Activated naive CD8-positive, alpha-beta T cell (primary cell): ENCODE measurements around the gene ELAVL1.
A peak's percentile ranks its signal among the peaks of the same experiment; 100 is the strongest.
"Not testable (repeated sequence)": the region's sequence is repeated elsewhere in the genome, so short reads cannot be mapped to it uniquely, and the experiment has no call there.

ENCODE experiments used
- H3K27ac Mint-ChIP-seq: one replicate; pipeline ENCODE4 v1.8.0; 2021; ENCODE audit warnings: mixed read lengths
- H3K27me3 Mint-ChIP-seq: one replicate; pipeline ENCODE4 v1.8.0; 2021; ENCODE audit warnings: mixed read lengths
- H3K36me3 Mint-ChIP-seq: one replicate; pipeline ENCODE4 v1.8.0; 2021; ENCODE audit warnings: mixed read lengths
- H3K4me1 Mint-ChIP-seq: one replicate; pipeline ENCODE4 v1.8.0; 2021; ENCODE audit warnings: low read depth, mixed read lengths
- H3K4me3 Mint-ChIP-seq: one replicate; pipeline ENCODE4 v1.8.0; 2021; ENCODE audit warnings: mild to moderate bottlenecking, mixed read lengths
- H3K9me3 Mint-ChIP-seq: one replicate; pipeline ENCODE4 v1.8.0; 2021; ENCODE audit warnings: low read depth, mixed read lengths

Gene ELAVL1

DNA sequence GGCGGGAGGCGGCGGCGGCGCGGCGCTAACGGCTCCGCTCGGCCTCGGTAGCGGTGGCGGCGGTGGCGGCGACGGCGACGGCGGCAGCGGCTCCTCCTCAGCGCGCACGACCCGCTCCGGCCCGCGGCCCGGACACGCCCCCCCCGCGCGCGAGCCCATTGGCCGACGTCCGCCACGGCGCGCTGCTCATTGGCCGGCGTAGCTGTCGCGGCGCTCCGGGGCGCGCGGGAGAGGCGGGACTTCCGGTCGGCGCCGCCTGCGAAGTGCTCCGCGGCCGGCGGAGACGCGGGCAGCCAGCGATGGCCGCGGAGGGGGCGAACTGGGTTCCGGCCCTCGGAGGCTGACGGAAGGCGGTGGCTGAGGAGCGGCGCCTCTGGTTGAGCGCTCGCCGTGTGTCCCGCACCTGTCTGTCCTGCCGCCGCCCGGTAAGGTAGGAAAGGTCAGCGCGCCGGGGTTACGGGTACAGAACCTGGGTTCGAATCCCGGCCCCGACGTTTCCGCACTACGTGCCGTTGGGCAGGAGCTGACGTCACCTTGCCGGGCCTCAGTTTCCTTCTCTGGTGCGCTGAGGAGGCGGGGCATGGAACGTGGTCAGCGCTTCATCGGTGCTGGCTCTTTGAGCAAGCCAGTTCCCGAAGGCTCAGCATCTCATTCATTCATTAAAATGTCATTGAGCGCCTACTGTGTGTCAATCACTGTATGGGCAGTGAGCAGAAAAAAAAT is at the start of gene ELAVL1:
ELAVL1 (minus strand) TSS at position 108 of the 723 bp plus-strand sequence. CDS start 13,826 bp downstream, outside the sequence.
- Mint-ChIP-seq H3K27me3 (no peaks in the 10 kb centered on the region), H3K4me3 (peak within 1 kb of the TSS; percentile 97), H3K9me3 (no peaks in the 10 kb centered on the region)

DNA sequence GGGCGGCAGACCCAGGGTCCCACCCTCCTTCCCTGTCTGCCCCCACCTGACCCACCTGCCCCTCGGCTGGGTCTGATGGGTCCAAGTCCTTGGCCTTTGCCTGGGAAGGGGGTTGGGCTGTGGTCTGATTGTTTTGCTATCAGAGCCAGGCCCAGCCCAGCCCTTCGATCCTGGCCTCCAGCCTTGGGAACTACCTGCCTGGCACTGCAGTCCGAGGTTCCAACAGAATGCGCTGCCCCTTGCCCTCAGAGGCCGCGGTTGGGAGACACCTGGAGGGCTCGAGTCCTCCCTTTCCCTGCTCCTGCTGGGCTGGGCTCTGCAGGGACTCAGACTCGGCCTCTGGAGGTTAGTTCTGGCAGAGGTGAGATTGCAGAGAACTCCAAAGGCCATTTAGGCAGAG is 48.7 kb upstream of the ELAVL1 start:
- Mint-ChIP-seq H3K27me3 (no peaks in the 10 kb centered on the region), H3K4me3 (no peak overlapping the region), H3K4me1 (peaks cover 10% of the 10 kb centered on the region), H3K27ac (no peak overlapping the region), H3K36me3 (no peaks in the 10 kb centered on the region), H3K9me3 (no peaks in the 10 kb centered on the region)

More for the DNA sequence above, at the start of gene ELAVL1:
- H3K27ac Mint-ChIP-seq = peak within 1 kb of the TSS; percentile 89
- H3K4me1 Mint-ChIP-seq = peaks cover 35% of the 10 kb centered on the region
- no peaks in the 10 kb centered on the region for H3K36me3 Mint-ChIP-seq

DNA sequence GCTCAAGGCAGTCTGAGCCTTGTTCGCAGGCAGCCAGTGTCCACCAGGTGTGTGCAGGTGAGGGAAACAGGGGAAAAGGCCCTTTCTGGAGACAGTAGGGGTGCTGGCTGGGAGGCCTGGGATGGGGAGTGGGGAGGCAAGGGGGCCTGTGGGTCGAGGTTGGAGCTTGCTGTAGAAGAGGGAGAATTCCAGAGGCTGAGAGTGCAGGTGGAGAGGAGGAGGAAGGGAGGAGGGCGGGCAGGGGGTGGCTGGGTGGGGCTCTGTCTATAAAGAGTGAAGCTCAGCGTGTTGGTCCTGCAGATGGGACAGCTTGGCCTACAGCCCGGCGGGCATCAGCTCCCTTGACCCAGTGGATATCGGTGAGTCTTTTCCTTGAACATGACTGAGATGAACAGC is 47.0 kb upstream of the ELAVL1 start, which contains the start of gene CCL25:
CCL25 (plus strand) TSS at position 297 of the 396 bp plus-strand sequence. CDS start 290 bp downstream, outside the sequence.
- peaks cover 10% of the 10 kb centered on the region for H3K4me1 Mint-ChIP-seq
- H3K9me3 Mint-ChIP-seq = no peaks in the 10 kb centered on the region
- H3K36me3 Mint-ChIP-seq = no peaks in the 10 kb centered on the region
- peaks cover 1% of the 10 kb centered on the region for H3K27me3 Mint-ChIP-seq
- no peak within 1 kb of the TSS for H3K4me3 Mint-ChIP-seq
- peak within 1 kb of the TSS; percentile 16 for H3K27ac Mint-ChIP-seq

DNA sequence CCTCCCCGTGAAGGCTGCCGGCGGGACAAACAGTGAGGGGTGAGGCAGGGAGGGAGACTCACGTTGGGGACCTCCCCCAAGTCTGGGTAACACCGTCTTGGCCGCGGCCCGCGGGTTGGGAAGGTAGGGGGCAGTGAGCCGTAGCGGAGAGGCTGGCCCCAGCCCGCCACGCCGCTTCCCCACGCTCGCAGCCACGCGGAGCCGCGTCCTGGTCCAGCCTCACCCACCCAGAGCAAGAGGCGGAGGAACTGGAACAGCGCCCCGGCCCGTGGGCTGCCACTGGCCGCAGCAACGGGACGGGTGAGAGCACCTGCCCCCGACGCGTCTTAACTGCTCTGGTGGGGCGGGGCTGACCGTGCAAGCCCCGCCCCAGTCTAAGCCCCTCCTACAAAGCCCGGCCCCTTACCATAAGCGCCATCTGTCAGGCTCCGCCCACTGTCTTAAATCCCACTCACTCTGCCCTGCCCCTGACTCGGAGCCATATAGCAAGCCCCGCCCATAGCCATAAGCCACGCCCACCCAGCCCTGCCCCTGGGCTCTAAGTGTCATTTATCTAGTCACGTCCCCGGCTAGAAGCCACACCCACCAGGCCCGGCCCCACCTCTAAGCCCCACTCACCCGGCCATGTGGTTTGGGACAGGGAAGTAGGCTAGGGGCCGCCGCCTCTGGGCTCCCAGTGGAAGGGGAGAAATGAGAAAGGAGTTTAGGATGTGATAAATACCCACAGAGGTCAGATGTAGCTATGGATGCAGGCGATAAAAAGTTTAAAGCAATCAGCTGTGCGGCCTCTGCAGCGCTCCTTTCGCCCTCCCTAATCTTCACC is 45.0 kb upstream of the ELAVL1 start:
- no peaks in the 10 kb centered on the region for H3K9me3 Mint-ChIP-seq
- peak overlapping the region; percentile 67 for H3K4me3 Mint-ChIP-seq
- peaks cover 10% of the 10 kb centered on the region for H3K4me1 Mint-ChIP-seq
- H3K27ac Mint-ChIP-seq = peak overlapping the region; percentile 22
- H3K27me3 Mint-ChIP-seq = peaks cover 1% of the 10 kb centered on the region
- H3K36me3 Mint-ChIP-seq = no peaks in the 10 kb centered on the region

DNA sequence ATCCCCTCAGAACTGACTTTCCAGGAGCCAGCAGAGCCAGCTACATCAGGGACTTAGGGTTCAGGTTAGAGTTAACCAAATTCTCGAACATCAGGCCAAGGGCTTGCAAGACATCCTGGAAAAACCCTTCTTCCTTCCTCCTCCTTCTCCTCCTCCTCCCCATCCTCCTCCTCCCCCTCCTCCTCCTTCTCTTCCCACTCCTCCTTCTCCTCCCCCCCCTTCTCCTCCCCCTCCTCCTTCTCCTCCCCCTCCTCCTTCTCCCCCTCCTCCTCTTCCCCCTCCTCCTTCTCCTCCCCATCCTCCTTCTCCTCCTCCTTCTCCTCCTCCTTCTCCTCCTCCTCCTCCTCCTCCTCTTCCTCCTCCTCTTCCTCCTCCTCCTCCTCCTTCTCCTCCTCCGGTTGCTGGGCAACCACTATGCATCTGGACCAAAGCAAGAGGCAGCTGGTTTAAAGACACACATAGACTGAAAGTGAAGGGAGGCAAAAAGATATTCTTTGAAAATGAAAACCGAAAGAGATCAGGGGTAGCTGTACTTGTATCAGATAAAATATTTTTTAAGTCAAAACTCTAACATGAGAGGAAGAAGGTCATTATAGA is 41.2 kb upstream of the ELAVL1 start:
- no peaks in the 10 kb centered on the region for H3K36me3 Mint-ChIP-seq
- H3K4me3 Mint-ChIP-seq = no peak overlapping the region
- H3K4me1 Mint-ChIP-seq = peaks cover 5% of the 10 kb centered on the region
- no peak overlapping the region for H3K27ac Mint-ChIP-seq
- peaks cover 1% of the 10 kb centered on the region for H3K27me3 Mint-ChIP-seq
- H3K9me3 Mint-ChIP-seq = no peaks in the 10 kb centered on the region

DNA sequence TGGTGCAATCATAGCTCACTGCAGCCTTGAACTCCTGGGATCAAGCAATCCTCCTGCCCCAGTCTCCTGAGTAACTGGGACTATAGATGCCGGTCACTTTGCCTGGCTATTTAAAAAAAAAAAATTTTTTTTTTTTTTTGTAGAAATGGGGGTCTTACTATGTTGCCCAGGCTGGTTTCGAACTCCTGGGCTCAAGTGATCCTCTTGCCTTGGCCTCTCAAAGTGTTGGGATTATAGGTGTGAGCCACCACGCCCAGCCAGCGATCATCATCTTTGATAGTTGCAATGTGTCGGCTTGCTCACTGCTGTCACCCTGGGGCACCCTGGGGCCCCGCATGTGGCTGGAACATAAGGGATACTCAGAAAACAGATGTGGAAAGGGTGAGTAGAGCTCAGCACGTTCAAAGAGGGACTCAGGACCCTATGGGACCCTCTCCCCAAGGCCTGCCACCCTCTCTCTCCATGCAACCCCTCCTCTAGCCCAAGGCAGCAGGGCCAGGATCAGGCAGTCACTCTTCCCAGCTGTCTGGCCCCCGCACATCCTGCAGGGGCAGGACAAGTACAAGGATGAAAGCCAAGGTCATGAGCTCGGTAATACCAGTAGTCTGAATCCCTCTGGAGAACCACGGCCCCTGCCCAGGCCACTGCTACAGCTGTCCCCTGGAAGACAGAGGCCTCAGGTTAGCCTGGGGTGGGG is 40.6 kb upstream of the ELAVL1 start:
- H3K36me3 Mint-ChIP-seq = no peaks in the 10 kb centered on the region
- no peak overlapping the region for H3K4me3 Mint-ChIP-seq
- no peak overlapping the region for H3K27ac Mint-ChIP-seq
- H3K4me1 Mint-ChIP-seq = peaks cover 5% of the 10 kb centered on the region
- no peaks in the 10 kb centered on the region for H3K9me3 Mint-ChIP-seq
- H3K27me3 Mint-ChIP-seq = peaks cover 1% of the 10 kb centered on the region

DNA sequence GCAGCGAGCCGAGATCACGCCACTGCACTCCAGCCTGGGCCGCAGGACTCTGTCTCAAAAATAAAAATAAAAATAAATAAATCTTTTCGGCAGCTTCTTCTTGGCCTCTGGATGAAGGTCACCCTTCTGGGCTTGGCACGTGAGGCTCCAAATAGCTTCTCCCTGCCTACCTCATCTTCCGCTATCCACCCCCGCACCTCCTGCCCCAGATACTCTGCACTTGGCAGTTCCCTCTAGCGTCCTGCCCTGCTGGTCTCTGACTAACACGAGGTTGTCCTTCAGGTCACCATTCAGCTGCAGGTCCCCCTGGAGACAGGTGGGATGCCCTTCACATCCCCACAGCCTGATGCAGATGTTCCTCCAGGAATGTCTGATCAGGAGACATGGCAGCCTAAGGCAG is 38.6 kb upstream of the ELAVL1 start:
- no peak overlapping the region for H3K27ac Mint-ChIP-seq
- no peaks in the 10 kb centered on the region for H3K4me1 Mint-ChIP-seq
- no peaks in the 10 kb centered on the region for H3K9me3 Mint-ChIP-seq
- no peak overlapping the region for H3K4me3 Mint-ChIP-seq
- H3K27me3 Mint-ChIP-seq = peaks cover 1% of the 10 kb centered on the region
- H3K36me3 Mint-ChIP-seq = no peaks in the 10 kb centered on the region

DNA sequence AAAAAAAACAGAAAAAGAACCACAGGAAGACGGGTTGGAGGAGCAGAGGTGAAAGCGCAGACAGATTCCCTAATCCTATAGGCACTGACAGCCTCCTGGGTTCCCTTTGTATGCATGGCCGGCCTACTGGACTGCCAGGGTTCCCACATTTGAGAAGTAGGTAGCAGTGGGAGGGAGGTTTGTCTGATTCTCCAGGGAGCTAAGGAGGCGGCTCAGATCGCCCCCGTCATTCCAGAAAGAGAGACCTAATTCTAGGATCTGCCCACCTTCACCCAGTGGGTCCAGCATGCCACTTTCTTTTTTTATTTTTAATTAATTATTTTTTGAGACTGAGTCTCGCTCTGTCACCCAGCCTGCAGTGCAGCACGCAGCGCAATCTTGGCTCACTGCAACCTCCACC is 37.5 kb upstream of the ELAVL1 start:
- no peak overlapping the region for H3K4me3 Mint-ChIP-seq
- no peaks in the 10 kb centered on the region for H3K9me3 Mint-ChIP-seq
- H3K4me1 Mint-ChIP-seq = no peaks in the 10 kb centered on the region
- H3K36me3 Mint-ChIP-seq = no peaks in the 10 kb centered on the region
- no peak overlapping the region for H3K27ac Mint-ChIP-seq
- H3K27me3 Mint-ChIP-seq = no peaks in the 10 kb centered on the region

DNA sequence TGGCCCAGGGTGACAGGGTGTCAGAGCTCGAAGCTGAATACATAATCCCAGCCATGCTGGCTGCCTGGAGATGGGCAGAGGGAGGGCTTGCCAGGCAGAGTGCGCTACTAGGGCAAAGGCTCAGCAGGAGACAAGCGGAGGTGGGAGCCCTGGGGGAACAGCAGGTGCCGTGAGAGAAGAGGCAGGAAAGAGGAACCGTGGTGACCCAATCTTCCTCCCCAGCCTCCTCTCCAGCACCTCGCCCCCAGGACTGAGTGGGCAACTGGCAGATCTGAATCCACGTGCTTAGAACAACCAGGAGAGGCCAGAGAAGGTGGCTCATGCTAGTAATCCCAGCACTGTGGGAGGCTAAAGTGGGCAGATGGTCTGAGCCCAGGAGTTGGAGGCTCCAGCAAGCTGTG is 36.1 kb upstream of the ELAVL1 start:
- Mint-ChIP-seq H3K4me3 (no peak overlapping the region), H3K9me3 (no peaks in the 10 kb centered on the region), H3K4me1 (no peaks in the 10 kb centered on the region), H3K27me3 (no peaks in the 10 kb centered on the region), H3K36me3 (no peaks in the 10 kb centered on the region), H3K27ac (no peak overlapping the region)

DNA sequence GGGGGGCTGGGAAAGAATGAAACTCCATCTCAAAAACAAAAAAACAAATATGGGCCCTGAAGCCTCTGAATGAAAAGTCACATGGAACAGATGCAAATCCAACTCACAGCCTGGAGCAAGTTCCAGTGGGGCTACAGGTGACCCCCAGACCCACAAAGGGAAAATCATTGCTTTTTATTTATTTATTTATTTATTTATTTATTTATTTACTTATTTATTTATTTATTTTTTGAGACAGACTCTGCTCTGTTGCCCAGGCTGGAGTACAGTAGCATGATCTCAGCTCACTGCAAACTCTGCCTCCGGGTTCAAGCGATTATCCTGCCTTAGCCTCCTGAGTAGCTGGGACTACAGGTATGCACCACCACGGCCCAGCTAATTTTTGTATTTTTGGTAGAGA is 33.8 kb upstream of the ELAVL1 start:
- no peaks in the 10 kb centered on the region for H3K27me3 Mint-ChIP-seq
- no peaks in the 10 kb centered on the region for H3K9me3 Mint-ChIP-seq
- no peak overlapping the region for H3K27ac Mint-ChIP-seq
- H3K4me3 Mint-ChIP-seq = no peak overlapping the region
- no peaks in the 10 kb centered on the region for H3K36me3 Mint-ChIP-seq
- no peaks in the 10 kb centered on the region for H3K4me1 Mint-ChIP-seq

DNA sequence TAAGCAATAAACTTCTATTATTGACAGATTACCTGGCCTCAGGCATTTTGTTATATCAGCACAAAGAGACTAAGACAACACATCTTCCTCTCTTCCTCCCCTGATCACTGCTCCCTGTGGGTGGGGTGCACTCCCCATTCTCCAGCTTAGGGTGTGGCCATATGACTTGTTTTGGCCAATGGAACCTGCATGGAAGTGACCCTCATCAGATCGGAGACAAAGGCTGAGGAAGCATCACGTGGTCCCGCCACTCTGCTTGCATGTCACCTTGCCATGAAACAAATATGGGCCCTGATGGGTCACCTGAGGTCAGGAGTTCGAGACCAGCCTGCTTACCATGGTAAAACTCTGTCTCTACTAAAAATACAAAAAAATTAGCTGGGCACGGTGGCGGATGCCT is 33.4 kb upstream of the ELAVL1 start:
- Mint-ChIP-seq H3K27ac (no peak overlapping the region), H3K36me3 (no peaks in the 10 kb centered on the region), H3K4me1 (no peaks in the 10 kb centered on the region), H3K4me3 (no peak overlapping the region), H3K27me3 (no peaks in the 10 kb centered on the region), H3K9me3 (no peaks in the 10 kb centered on the region)

DNA sequence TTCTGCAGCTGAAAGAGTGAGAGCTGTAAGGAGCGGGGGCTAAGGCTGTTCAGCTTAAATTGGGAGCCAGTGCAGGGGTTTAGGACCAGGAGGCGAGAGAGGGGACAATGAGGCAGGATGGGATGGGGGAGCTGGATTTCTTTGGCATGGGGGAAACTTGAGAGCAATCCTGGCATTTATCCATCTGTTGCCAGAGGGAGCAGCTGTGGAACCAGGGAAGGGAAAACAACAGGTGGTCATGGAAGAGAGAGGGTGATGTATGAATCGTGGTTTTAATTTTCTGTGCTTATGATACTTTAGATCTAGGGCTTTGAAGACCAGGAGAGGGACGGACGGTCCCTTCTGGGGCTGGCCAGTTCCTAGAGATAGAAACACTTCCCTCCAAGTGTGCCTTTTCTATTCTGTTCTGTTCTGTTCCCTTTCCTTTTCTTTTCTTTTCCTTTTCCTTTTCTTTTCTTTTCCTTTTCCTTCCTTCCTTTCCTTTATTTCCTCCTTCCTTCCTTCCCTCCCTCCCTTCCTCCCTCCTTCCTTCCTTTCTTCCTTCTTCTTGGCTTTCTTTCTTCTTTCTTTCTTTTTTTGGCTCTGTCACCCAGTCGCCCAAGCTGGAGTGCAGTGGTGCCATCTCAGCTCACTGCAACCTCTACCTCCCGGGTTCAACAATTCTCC is 31.1 kb upstream of the ELAVL1 start:
- H3K4me3 Mint-ChIP-seq = no peak overlapping the region
- H3K27me3 Mint-ChIP-seq = no peaks in the 10 kb centered on the region
- H3K9me3 Mint-ChIP-seq = no peaks in the 10 kb centered on the region
- no peaks in the 10 kb centered on the region for H3K4me1 Mint-ChIP-seq
- H3K27ac Mint-ChIP-seq = no peak overlapping the region
- no peaks in the 10 kb centered on the region for H3K36me3 Mint-ChIP-seq

DNA sequence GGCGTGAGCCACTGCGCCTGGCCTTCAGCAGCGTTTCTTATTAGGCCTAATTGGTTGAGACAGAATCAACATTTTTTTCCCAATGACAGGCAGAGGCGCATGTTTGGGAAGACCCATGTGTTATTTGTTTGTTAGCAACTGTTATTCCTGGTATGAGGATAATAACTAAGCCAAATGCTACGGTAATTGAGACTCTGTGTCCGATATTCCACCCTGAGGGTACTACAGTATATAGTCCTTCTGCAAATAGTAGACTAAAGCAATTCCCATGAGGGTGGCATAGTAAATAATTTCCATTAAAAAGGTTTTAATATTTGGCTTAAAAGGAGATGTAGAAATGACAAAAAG is 28.7 kb upstream of the ELAVL1 start:
- Mint-ChIP-seq H3K36me3 (no peaks in the 10 kb centered on the region), H3K9me3 (no peaks in the 10 kb centered on the region), H3K4me1 (no peaks in the 10 kb centered on the region), H3K27ac (no peak overlapping the region), H3K4me3 (no peak overlapping the region), H3K27me3 (no peaks in the 10 kb centered on the region)

DNA sequence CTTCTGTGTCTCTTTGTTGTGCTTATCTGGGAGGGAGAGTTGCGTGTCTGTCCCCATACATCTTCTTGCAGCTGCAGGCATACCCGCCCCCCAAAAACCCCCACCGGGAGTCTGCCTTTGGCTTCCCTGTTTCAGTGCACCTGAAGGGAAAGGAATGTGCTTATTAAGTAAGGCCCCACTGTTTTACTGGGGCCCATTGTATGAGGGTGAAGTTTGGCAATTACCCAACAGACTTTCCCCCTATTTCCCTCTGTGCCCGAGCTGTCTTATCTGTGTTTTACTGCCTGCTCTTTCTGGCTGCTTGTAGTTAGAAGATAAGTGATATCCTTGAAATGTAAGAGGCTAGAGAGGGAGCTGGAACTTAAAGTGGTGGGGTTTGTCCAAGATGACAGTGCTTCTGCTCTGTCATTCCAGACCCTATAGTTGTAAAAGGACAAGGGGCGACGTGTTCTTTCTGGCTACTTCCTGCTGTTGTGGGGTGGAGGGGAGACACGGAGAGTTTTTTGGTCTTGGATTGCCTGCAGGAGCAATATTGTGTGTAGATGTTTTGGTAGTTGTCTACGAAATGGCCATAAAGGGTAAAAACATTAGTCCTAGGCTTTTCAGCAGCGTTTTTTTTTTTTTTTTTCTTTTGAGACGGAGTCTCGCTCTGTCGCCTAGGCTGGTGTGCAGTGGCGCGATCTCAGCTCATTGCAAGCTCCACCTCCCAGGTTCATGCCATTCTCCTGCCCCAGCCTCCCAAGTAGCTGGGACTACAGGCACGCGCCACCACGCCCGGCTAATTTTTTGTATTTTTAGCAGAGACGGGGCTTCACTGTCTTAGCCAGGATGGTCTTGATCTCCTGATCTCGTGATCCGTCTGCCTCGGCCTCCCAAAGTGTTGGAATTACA is 28.1 kb upstream of the ELAVL1 start:
- H3K27me3 Mint-ChIP-seq, H3K4me1 Mint-ChIP-seq, H3K9me3 Mint-ChIP-seq, H3K36me3 Mint-ChIP-seq, H3K27ac Mint-ChIP-seq, H3K4me3 Mint-ChIP-seq: not testable (repeated sequence)
